HG02588 (cell line): ENCODE data around the gene DLG2.
"Not testable (repeated sequence)": the region's sequence is repeated elsewhere in the genome, so short reads cannot be mapped to it uniquely, and the experiment has no call there.

Experiments used
- ATAC-seq: cut with Tn5 transposase; IDR thresholded peaks from one replicate; pipeline ENCODE4 v1.9.1; 2021; ENCODE audit warnings: mild to moderate bottlenecking, moderate library complexity; ENCODE audit not compliant: unreplicated experiment

DLG2 gene

GRCh38 chr11:83587797-83588196, 2039.3 kb downstream of the DLG2 start:
- not testable (repeated sequence) for ATAC-seq

GRCh38 chr11:83583757-83584366, 2043.3 kb downstream of the DLG2 start:
- peak; percentile 94 for ATAC-seq

- no peak for ATAC-seq
Measured at GRCh38 chr11:83574519-83574918, 2052.6 kb downstream of the DLG2 start.

GRCh38 chr11:83572581-83573496, 2054.3 kb downstream of the DLG2 start:
- no peak for ATAC-seq

GRCh38 chr11:83571302-83571701, 2055.8 kb downstream of the DLG2 start:
- ATAC-seq = no peak

- no peak for ATAC-seq
Measured at GRCh38 chr11:83569134-83569805, 2057.9 kb downstream of the DLG2 start.

- ATAC-seq = no peak
Measured at GRCh38 chr11:83568516-83568915, 2058.6 kb downstream of the DLG2 start.

- no peak for ATAC-seq
Measured at GRCh38 chr11:83566950-83567349, 2060.2 kb downstream of the DLG2 start.

- no peak for ATAC-seq
Measured at GRCh38 chr11:83564870-83565269, 2062.3 kb downstream of the DLG2 start.

- ATAC-seq = no peak
Measured at GRCh38 chr11:83558281-83558680, 2068.9 kb downstream of the DLG2 start.

- no peak for ATAC-seq
Measured at GRCh38 chr11:83557653-83558052, 2069.5 kb downstream of the DLG2 start.

- ATAC-seq = no peak
Measured at GRCh38 chr11:83554876-83555275, 2072.3 kb downstream of the DLG2 start.

GRCh38 chr11:83549984-83550667, 2077.0 kb downstream of the DLG2 start:
- ATAC-seq = no peak

- ATAC-seq = no peak
Measured at GRCh38 chr11:83546368-83546767, 2080.8 kb downstream of the DLG2 start.

GRCh38 chr11:83545494-83546260, 2081.5 kb downstream of the DLG2 start:
- ATAC-seq = no peak

- no peak for ATAC-seq
Measured at GRCh38 chr11:83544846-83545245, 2082.3 kb downstream of the DLG2 start.

GRCh38 chr11:83543706-83544439, 2083.3 kb downstream of the DLG2 start:
- no peak for ATAC-seq

GRCh38 chr11:83542861-83543260, 2084.3 kb downstream of the DLG2 start:
- ATAC-seq = no peak

- ATAC-seq = no peak
Measured at GRCh38 chr11:83540728-83541127, 2086.4 kb downstream of the DLG2 start.
